GM19238 (cell line): Measurements from ENCODE around the gene MINDY3.
A peak's percentile ranks its signal among the peaks of the same experiment; 100 is the strongest.
"Not testable (repeated sequence)": the region's sequence is repeated elsewhere in the genome, so short reads cannot be mapped to it uniquely, and the experiment has no call there.

ENCODE experiments used
- DNase-seq: peaks from one replicate; pipeline ENCODE4 v3.0.0; 2011; ENCODE audit warnings: low spot score; ENCODE audit not compliant: insufficient read length

The MINDY3 gene

DNA sequence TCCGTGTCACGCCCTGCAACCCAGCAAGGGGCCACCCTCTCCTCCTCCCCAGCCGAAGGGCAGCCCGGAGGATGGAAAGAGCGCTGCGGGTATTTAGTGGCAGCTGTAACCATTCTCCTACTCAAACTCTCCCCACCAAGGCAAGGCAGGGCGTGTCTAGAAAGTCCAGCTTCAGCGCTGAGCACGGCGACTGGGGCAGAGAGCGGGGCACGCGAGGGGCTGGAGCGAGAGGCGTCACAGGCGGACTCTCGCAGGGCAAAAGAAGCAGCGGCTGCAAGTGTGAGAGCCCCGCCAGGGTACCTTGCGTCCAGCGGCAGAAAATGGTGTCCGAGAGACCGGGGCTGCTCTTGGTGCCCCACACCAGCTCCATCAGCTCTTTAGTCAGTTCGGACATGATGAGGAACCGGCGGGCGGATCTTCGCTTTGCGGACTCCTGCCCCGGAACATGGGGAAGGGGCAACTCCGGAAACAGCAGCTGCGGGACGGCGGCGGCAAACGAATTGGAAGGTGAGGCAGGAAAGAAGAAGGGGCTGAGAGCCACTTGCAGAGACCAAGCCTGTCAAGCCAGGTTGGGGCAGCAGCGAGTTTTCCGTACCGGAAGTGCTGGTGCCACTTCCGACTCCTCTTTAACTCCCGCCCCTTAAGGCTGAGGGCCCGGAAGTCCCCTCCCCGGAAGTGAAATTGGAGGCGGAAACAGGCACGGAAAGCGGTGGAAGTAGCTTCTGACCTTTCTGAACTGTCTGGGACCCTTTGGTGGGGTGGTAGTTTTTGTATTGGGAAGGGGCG, at the start of gene MINDY3:
Gene MINDY3, minus strand, starts transcription at position 602 of the 786 bp plus-strand sequence. Its CDS starts 208 bp downstream, at position 394.
- DNase-seq = peak; percentile 56

DNA sequence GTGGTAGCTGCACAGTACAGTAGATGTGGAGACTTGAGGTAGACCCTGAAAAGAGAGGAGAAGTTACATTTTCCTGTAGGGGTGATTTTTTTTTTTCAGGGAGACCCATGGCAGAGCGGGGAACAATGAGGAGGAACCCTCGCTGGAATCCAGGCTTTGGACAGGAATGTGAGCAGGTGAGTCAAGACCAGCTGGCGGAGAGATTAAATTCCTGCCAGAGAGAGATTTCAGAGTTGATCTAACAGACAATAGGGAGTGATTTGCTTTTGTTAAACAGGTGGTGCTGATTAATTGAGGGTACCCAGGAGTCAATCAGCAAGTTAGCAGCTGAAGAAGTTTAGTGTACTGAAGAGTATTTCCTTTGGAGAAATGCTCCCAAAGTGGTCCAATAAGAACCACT, 41.6 kb upstream of the MINDY3 start:
- DNase-seq = no peak

DNA sequence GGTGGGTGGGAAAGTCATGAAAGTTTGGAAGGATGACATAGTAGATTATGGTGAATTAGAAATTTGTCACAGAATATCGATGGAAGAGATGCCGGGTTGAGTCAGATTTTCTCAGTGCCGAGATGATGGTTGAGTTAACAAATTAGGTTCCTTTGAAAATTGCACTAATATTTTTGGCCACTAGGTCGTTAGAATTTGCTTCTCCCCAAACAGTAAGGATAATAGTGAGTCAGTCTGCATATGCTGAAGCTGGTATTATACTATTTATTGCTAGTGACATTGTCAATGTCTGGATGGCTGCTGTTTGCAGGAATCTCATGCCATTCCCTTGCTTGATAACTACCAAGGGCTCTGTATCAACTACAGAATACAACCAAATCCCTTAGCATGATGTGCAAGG, 37.7 kb upstream of the MINDY3 start:
- DNase-seq = no peak

DNA sequence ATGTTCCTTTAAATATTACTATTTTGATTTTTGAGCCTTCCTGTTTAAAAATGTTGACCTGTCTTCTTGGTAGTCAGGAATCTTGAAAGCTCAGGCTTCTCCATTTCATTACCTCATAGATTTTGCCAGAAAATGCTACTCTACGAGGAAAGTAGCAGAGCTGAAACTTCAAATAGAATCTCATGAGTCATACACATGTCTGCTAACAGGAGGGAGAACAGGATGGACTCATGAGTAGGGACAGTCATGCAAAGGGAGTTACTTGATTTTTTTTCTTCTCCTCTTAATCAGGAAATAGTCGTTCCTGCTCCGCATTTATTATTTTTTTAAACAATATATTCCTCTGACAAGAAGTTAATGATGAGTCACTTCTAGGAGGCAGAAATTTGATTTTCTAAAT, 37.0 kb upstream of the MINDY3 start:
- no peak for DNase-seq

DNA sequence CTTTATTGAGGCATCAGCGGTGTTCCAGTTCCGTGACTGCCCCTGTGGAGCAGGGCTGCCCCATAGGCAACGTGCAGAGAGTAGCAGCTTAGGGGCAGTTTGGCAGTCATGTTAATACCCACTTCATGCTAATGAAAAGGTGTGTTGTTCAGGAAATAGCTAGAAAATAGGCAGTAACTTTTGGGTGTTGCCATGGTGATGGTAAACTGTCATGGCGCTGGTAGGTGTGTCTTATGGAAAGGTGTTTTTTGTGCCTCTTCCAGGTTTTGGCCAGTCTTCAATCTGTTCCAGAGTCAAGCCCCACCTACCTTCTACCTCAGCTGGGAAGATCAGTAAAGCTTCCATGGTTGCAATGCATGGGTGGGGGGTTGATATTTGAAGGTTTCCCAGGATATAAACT, 36.3 kb upstream of the MINDY3 start:
- no peak for DNase-seq

DNA sequence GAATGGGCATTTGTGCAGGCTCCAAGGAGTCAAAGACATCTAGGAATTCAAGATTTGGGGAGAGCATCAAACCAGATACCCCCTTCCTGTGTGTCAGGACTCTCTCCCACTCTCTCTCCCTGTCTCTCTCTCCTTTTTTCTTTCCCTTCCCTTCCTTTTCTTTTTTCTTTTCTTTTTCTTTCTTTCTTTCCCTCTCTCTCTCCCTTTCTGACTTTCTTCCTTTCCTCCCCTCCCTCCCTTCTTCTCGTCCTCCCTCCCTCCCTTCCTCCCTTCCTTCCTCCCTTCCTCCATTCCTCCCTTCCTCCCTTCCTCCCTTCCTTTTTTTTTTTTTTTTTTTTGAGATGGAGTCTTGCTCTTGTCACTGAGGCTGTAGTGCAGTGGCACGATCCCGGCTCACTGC, 24.1 kb upstream of the MINDY3 start:
- DNase-seq = no peak

DNA sequence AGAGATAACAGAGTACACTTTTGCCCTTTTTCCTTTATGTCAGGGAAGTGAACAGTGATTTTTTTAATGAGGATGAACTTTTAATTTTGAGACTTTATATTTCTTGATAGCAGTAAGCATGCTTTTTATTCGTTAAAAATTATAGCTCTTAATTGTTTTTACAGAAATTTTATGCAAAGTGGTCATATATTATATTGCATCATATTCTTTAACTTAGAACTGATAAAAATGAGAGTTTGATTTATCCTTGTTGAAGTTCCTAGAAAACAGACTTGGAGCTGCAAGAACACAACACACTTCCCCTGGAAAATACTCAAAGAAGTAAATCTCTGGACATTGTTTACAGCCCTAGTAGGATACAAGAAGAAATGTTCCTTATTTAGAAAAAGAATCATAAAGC, 21.2 kb upstream of the MINDY3 start:
- no peak for DNase-seq

DNA sequence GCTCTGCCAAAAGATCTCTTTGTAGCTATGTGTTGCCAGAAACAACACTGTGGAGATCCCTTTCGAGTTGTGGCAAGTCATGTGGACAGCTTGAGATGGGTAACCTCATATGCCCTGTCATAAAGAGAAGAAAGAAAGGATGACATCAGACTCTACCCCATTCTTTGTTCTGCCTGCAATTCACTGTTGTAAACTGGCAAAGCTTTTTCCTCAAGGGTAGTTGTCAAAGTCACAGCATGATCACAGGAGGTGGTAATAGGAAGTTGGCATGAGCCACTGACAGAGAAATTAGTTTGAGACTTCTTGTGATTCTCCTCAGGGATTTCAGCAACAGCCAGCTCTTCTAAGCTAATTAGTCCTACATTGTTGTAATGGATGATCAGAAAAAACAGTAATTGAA, 19.4 kb upstream of the MINDY3 start:
- DNase-seq = no peak

DNA sequence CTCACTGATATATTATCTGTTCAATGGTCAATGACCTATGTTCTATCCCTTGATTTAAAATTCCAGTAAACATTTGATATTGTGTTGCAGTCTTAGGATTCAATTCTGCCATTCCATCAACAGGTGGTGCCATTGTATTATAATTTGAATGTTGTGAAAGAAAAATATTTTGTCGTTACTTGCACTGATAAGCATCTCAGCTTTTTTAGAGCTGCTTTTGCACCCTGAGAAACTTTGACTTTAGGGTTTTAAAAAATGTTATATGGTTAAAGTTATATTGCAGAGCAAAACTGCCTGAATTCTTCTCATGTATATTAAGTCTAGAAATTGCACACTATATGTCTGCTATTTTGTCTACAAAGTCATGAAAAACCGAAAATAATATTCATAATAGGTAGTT, 18.8 kb upstream of the MINDY3 start:
- no peak for DNase-seq

DNA sequence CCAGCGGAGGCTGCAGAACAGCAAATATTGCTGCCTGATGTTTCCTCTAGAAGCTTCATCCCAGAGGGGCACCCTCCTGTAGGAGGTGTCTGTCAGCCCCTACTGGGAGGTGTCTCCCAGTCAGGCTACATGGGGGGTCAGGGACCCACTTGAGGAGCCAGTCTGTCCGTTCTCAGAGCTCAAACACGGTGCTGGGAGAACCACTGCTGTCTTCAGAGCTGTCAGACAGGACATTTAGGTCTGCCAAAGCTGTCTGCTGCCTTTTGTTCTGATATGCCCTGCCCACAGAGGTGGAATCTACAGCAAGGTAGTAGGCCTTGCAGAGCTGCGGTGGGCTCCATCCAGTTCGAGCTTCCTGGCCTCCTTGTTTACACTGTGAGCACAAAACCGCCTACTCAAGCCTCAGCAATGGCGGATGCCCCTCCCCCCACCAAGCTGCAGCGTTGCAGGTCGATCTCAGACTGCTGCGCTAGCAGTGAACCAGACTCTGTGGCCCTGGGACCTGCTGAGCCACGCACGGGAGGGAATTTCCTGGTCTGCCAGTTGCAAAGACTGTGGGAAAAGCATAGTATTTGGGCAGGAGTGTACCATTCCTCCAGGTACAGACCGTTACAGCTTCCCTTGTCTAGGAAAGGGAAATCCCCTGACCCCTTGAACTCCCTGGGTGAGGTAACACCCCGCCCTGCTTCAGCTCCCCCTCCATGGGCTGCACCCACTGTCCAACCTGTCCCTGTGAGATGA, 17.7 kb upstream of the MINDY3 start:
- DNase-seq = no peak

DNA sequence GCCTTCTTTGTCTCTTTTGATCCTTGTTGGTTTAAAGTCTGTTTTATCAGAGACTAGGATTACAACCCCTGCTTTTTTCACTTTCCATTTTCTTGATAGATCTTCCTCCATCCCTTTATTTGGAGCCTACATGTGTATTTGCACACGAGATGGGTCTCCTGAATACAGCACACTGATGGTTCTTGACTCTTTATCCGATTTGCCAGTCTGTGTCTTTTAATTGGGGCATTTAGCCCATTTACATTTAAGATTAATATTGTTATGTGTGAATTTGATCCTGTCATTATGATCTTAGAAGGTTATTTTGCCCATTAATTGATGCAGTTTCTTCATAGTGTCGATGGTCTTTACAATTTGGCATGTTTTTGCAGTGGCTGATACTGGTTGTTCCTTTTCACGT, 16.0 kb upstream of the MINDY3 start:
- not testable (repeated sequence) for DNase-seq

DNA sequence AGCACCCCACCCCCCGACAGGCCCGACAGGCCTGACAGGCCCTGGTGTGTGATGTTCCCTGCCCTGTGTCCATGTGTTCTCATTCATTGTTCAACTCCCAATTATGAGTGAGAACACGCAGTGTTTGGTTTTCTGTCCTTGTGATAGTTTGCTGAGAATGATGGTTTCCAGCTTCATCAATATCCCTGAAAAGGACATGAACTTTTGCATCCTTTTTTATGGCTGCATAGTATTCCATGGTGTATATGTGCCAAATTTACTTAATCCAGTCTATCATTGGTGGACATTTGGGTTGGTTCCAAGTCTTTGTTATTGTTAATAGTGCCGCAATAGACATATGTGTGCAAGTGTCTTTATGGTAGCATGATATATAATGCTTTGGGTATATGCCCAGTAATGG, 12.3 kb upstream of the MINDY3 start:
- not testable (repeated sequence) for DNase-seq

DNA sequence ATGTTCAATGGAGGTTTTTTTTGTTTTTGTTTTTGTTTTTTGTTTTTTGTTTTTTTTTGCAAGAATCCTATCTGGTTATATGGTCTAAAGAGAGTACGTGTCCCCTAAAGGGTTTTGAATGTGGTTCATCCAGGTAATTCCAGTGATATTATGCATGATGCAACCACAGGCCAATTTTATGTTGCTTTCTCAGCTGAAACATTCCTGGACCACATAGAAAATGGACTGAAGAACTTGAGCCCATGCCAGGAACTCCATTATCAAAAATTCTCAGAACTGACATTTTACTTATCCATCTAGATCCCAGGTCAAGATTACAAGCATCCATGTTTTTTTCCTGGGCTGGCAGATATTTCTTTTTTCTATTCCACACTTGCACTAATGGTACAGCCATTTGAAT, 11.5 kb upstream of the MINDY3 start:
- no peak for DNase-seq

DNA sequence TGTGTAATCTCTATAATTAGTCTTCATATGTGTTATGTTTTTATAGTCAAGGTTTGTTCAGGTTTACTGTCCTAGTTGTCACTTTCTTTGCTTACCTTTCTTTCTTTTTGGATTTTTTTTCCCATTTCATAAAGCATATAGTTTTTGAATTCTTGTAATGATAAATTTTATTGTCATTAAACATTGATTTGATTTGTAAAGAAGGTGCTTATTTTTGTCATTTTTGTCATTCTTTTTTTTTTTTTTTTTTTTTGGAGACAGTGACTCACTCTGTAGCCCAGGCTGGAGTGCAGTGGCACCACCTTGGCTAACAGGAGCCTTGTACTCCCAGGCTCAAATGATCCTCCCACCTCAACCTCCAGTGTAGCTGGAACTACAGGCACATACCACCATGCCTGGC, 9.6 kb upstream of the MINDY3 start:
- no peak for DNase-seq

DNA sequence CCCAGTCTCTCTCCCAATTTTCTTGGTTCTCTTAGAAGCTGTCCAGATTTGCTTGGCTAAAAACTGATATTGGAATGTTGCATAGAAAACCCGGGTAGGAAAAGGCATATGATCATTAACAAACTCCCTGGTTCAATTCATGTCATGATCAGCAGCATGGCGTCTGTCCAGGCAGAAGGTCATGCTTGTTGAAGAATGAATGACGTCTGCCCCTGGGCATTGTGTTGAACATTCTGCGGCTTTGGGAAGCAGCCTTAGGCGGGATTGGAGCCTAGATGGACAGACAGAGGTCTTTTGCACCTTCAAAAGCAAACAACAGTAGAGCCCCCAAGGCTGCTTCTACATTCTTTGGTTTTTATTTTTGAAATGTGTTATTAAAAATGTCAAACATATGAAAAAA, 7.7 kb upstream of the MINDY3 start:
- no peak for DNase-seq

DNA sequence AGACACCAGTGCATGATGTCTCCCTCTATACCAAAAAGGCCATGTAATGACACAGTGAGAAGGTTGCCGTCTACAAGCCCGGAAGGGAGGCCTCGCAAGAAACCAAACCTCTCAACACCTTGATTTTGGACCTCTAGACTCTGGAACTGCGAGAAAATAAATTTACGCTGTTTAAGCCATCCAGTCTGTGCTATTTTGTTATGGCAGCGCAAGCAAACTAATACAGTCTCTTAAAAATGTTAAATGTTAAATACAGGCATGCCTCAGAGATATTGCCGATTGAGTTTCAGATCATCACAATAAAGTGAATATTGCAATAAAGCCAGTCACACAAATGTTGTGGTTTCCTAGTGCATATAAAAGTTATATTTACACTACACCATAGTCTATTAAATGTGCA, 5.0 kb upstream of the MINDY3 start:
- no peak for DNase-seq

DNA sequence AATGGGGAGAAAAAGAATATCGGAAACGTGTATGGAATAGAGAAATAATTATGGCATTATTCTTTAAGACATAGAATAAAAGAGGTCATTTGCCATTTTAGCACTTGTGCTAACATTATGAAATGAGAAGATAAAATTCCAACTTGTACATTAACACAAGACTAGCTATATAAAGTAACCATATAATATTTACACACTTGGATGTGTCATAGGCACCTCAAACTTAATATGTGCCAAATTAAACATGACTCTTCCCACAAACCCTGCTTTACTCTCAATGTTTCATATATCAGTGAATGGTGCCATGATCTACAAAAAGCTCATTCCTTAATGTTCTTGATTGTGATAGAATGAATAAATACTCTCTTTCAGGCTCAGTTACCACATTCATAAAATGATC, 4.1 kb upstream of the MINDY3 start:
- DNase-seq = no peak

DNA sequence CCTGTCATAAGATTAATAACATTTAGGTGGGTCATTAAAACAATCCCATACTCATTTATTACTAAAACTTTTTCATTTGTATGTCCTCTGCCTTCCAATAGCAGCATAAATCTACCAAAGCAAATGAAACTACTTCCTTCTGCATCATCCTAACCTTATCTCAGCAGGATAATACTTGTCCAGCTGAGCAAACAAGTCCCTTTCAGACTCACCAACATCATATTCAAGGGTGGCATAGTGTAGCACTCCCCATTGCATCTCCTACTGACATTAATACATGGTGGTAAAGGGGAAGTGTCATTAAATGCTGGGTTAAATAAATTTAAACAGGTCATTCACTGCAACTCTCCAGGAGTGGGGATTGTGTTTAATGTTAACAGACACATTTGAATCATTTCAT, 3.4 kb upstream of the MINDY3 start:
- no peak for DNase-seq

DNA sequence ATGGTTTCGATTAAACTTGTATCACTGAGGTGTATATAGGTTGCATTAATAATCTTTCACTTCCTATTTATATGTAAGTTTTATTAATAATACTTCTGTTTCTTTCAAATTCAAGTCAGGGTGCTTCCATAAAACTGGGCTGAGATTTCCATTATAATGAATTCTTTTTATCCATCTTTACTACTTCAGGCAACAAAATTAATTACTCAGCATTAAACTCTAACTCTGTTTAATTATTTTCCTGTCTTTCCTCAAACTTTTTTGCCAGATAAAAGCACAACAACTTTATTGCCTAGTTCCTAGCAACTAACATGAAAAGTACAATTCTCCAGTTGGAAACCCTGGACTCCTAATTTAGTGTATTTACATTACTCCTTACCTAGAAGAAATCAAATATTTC, 3.0 kb upstream of the MINDY3 start:
- DNase-seq = no peak

DNA sequence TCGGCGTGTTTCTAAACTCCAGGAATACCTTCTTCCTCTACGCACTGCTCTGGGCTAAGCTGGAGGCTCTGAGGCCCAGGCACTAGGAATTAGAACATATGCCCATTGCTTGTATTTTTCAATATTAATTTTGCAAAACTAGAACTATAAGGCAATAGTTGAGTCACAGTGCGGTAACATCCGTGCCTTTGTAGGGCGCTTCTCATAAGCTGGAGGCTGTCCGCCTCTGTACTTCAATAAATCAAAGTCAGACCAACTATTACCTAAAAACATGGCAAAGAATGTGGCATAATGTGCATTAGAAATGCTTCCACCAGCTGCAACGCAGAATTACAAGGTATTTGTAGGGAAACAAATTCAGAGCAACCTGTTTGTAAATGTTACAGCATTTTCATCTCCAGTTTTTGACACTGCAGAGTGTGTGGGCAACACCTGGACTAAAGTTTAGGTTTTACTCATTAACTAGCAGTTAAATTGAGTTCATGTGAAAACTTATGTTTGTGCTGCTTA, 440 bp upstream of the MINDY3 start:
- no peak for DNase-seq

DNA sequence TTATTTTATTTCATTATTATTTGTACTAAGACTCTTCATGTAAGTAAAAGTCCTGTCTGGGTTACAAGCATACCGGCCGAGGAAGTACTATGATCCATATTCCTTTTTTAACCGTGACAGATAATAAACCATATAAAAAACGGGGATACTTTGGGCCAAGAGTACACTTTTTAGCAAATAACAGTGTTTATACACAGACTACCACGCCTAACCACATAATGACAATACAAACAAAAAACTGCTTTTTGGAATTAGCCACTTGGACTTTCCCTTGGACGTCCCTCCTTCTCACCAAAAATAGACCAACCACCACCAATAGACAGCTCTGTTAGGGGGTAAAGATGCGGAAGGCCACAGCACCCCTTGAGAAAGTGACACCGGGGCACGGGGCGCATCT, 800 bp downstream of the MINDY3 start:
- no peak for DNase-seq

DNA sequence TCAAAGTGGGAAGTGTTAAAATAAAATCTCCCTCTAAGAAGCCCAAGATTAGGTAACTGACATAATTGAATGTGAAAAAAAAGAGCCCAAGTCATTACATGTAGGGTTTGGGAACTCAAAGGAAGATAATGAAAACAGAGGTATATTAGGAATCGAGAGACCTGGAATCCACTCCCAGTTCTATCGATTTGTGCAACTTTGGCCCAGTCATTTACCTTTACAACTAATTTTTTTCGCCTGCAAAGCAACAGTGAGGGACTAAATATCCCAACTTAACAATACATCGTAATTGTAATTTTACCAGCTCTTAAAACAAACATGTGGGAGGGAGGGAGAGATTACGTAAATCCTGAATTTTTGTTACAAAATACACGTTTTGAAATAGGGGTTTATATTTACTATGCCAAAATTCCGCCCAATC, 1.4 kb downstream of the MINDY3 start:
- no peak for DNase-seq

DNA sequence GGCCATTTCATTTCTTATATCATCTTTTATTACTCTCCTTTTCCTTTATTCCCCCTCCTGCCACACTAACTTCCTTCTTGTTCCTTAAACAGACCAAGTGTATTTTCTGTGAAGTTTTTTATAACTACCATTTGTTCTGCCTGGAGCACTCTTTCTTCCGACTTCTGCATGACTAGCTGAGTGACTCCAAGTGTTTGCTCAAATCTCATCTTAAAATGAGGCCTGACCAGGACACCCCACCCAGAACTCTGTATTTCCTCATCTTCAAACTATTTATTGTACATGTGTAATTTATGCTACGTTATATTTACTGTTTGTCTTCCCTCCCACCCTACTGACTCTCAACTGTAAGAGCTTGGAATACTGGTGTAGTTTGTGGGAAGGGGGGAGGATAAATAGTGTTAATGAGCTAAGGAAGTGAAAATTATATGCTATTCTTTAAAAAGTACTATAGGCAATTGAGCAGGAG, 3.2 kb downstream of the MINDY3 start:
- no peak for DNase-seq
